CD4-positive, alpha-beta T cell treated with Interleukin-2 at 100 ng/mL for 4 hours (primary cell): ENCODE results near the gene LRRC51.
"Not testable (repeated sequence)": the region's sequence is repeated elsewhere in the genome, so short reads cannot be mapped to it uniquely, and the experiment has no call there.

Source experiments
- DNase-seq: peaks from one replicate; pipeline ENCODE4 v3.0.0-alpha.2; 2020; ENCODE audit warnings: low spot score

Gene LRRC51

DNA sequence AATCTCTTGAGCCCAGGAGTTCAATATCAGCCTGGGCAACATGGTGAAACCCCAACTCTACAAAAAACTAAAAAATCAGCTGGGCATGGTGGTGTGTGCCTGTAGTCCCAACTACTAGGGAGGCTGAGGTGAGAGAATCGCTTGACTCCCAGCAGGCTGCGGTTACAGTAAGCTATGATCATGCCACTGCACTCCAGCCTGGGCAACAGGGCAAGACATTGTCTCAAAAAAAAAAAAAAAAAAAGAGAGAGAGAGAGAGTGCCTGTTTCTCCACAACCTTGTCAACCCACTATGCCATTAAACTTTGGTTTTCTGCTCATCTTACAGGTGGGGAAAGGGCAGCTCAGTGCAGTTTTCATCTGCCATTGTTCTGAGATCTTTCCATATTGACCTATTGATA, 60.0 kb downstream of the LRRC51 start:
- DNase-seq, result no peak

DNA sequence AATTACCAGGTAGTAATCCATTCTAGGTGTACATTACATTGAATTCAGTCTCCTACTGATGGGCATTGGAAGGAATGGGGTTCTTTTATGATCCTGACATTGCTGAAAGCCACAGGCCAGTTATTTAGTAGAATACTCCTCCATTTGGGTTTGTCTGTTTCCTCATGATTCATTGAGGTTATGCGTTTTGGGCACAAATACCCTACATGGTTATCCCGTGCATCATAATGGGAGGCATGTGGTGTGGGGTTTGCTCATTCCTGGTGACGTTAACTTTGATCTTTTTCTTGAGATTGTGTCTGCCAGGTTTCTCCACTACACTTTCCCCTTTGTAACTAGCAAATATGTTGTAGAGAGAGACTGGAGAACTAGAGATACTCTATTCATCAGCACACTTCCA, 60.4 kb downstream of the LRRC51 start:
- DNase-seq, result peak; percentile 17

DNA sequence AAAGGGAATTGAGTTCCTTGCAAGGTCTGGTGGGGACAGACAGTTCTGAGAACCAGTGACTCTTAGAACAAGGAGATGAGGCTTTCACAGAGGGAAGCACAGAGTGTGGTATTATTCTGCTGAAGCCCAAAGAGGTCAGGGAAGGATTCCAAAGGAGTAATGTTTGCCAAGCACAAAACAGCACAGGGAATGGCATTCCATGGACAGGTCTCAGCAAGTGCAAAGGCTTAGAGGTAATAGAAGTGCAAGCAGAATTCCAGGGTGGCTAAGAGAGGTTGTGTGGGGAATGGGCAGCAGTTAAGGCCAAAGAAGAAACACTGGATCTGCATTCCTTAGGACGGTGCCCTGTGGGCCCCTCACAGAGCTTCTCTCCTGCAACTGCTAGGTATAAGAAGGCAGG, 61.4 kb downstream of the LRRC51 start:
- DNase-seq, result not testable (repeated sequence)

DNA sequence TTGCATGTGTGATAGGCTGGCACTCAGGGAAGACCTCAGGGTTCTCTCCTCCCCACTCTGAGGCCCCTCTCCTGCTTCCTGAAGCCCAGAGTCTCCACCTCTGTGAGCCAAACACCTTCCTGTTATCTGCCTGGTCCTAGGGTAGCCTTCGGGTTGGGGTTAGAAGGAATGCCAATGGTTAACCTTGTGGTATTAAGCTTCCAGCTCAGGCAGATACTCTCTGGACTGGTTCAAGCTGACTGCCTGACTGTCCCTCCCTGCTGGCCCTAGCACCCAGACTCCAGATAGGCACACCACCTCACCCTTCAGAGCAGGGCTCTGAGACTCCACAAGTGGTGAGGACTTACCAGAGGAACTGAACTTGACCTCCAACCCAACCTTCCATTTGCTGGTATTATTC, 61.9 kb downstream of the LRRC51 start:
- not testable (repeated sequence) for DNase-seq

DNA sequence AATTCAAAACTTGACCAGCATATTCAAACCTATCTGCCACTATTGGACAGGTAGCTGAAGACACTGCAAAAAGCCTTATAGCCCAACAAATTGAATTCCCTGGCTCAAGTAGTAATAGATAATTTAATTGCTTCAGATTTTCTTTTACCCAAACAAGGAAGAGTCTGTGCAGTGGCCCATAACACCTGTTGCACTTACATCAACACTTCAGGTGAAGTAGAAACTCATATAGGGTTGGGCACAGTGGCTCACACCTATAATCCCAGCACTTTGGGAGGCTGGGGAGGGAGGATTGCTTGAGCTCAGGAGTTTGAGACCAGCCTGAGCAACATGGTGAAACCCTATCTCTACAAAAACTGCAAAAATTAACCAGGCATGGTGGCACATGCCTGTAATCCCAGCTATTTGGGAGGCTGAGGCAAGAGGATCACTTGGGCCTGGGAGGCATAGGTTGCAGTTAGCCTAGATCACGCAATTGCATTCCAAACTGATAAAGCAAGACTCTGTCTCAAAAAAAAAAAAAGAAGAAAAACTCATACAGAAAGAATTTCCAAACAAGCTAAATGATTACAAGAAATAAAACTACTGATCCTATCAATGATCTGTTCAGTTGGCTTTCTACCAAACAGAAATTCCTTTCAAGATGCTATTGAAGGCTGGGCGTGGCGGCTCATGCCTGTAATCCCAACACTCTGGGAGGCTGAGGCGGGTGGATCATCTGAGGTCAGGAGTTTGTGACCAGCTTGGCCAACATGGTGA, 64.3 kb downstream of the LRRC51 start:
- no peak for DNase-seq
